GM21447 (cell line): ENCODE results near the gene EEF1AKMT1.
A peak's percentile ranks its signal among the peaks of the same experiment; 100 is the strongest.

ENCODE experiments used
- ATAC-seq: cut with Tn5 transposase; IDR thresholded peaks from one replicate; pipeline ENCODE4 v1.9.1; 2021; ENCODE audit not compliant: unreplicated experiment

The EEF1AKMT1 gene

DNA sequence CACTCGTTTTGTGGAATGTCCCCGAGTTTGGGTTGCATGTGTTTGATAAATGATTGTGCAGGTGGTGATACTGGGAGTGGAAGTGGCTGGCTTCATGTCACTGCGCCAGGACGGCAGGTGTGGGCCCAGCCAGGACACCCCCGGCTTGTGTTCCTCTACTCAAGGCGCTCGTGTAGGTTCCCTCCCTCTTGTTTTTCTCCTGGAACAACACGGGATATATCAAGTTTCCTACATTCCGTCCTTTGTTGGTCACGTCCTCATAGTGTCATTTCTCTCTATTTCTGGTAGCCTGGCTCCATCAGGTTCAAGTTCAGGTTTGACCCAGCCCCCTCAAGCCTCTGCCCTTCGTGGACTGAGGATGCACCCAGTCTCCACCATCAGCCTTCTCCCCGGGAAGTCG lies 54.0 kb downstream of the EEF1AKMT1 start:
- no peak for ATAC-seq

DNA sequence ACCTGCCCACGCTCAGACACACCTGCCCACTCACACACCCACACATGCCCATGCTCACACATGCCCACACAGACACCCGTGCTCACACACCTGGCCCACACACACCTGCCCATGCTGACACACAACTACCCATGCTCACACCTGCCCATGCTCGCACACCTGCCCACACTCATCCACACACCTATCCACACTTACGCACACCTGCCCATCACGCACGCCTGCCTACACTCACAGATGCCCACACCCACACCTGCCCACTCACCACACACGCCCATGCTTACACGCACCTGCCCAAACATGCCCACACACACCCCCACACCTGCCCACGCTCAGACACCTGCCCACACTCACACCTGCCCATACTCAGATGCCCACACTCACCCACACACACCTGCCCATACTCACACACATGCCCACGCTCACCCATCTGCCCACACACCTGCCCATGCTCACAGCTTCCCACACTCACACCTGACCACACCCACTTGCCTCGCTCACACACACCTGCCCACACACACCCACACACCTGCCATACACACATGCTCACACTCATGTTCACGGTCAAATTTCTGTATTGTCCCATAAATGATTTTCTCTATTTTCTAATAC lies 54.7 kb downstream of the EEF1AKMT1 start:
- ATAC-seq = no peak

GRCh38 chr13:20717581-20718542 lies 55.9 kb downstream of the EEF1AKMT1 start:
- ATAC-seq = no peak

GRCh38 chr13:20716951-20717350 lies 56.8 kb downstream of the EEF1AKMT1 start:
- no peak for ATAC-seq

- ATAC-seq = no peak
Observed at GRCh38 chr13:20715330-20715712, 58.4 kb downstream of the EEF1AKMT1 start.

- ATAC-seq = no peak
Observed at GRCh38 chr13:20714563-20715329, 59.0 kb downstream of the EEF1AKMT1 start.

- no peak for ATAC-seq
Observed at GRCh38 chr13:20714161-20714560, 59.6 kb downstream of the EEF1AKMT1 start.

GRCh38 chr13:20713751-20714150 lies 60.0 kb downstream of the EEF1AKMT1 start:
- ATAC-seq = no peak

DNA sequence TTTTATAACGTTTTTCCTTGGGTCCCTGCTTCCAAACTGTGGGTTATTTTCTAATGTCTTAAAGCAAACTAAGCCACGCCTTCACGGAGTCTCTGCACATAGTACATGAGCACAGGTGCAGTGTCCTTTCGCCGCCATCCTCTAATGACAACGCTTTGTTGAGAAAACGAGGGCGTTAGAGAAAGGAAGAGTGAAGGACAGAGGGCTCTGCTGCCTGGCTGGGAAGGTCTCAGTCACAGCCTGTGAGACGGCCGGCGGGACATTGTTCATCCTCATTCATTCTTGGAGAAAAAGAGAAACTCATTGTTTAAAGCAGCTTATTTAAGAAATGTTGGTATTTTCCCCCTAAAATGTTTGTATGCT lies 60.8 kb downstream of the EEF1AKMT1 start:
- ATAC-seq = no peak

DNA sequence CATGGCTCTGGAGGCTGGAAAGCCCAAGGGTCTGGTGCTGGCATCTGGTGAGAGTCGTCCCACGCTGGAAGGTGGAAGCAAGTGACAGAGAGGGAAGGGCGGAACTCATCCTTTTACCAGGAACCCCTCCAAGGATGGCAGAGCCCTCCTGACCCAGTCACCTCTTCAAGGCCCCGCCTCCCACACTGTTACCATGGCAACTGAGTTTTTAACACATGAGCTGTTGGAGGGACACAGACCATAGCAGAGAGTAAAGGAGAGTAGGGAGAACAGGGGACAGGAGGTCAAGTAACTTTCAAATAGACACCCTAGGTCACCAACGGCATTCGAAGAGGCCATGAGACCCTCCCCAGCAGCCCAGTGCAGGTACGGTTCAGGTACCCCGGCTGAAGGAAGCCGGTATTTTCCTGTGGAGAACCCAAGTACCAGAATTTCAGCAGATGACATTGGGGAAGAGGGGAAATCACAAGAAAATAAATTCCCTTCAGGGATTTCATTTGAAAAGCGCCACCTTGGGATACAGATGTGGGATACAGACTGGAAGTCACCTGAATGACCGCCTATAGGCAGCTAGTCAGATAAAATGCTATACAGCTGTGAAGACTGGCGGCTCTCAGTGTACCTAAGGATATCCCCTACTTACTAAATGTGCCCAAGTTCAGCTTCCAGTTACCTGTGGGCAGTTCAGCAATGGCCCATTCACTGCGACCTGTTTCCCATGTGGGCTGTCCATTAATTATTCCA lies 62.3 kb downstream of the EEF1AKMT1 start:
- ATAC-seq = no peak

GRCh38 chr13:20709782-20710181 lies 64.0 kb downstream of the EEF1AKMT1 start:
- no peak for ATAC-seq

DNA sequence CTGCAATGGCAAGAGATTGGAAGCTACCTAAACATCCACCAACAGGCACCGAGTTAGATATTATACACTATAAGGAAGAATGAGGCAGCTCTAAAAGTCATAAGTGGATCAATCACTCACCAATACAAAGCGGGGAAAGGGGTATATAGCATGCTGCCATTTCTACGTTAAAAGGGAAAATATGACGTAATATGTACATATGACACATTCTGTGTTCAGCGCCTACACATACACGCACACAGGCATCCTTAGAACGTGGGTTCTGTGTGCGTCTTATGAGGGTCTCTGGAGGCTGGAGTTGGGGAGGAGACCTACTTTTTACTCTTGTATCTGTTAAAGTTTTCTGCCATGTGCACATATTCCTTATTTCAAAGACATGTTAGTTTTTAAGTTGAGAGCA lies 64.4 kb downstream of the EEF1AKMT1 start:
- no peak for ATAC-seq

- ATAC-seq = no peak
Observed at GRCh38 chr13:20708216-20708615, 65.5 kb downstream of the EEF1AKMT1 start.

GRCh38 chr13:20706661-20707060 lies 67.1 kb downstream of the EEF1AKMT1 start:
- ATAC-seq = no peak

DNA sequence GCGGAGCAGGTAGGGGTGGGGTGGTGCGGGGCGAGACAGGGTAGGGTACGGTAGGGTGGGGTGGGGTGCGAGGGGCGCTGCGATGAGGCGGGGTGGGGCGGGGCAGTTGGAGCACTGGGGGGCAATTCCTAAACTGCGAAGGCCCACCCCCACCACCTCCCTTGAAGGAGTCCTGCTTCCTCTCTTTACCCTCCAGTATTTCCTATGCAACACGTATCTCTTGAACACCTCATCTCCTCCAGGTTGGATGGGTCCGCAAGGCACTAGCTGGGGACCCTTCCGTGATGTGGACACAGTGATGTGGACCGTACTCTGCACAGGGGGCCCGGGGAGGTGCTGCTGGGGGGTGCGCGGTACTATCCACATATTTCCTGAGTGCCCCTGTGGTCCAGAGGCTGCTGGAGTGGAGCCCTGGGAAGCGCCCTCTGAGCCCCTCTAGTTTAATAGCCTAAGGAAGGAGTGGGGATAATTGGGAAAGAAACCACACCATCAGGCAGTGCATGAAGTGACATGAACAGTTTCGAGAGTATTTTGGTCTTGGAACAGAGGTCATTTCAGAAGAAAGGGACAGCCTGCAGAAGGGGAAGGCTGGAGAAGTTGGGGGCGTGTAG lies 69.2 kb downstream of the EEF1AKMT1 start:
- no peak for ATAC-seq

DNA sequence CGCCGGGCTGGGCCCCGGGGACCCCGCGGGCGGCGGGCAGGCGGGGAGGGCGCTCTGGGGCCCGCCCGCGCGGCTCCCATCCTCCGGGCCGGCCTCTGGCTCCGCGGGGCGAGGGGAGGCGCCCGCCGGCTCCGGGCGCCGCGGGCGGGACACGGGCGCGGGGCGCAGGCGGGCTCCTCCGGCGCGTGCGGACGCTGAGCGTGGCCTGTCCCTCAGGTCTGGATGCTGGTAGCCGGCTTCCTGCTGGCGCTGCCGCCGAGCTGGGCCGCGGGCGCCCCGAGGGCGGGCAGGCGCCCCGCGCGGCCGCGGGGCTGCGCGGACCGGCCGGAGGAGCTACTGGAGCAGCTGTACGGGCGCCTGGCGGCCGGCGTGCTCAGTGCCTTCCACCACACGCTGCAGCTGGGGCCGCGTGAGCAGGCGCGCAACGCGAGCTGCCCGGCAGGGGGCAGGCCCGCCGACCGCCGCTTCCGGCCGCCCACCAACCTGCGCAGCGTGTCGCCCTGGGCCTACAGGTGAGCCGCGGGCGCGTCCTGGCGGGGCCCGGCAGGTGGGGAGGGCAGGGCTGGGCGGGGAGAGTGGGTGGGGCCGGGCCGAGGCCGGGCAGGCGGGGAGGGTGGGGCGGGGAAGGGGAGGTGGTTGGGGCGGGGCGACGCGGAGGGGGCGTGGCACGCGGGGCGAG lies 69.8 kb downstream of the EEF1AKMT1 start:
- peak; percentile 80 for ATAC-seq

DNA sequence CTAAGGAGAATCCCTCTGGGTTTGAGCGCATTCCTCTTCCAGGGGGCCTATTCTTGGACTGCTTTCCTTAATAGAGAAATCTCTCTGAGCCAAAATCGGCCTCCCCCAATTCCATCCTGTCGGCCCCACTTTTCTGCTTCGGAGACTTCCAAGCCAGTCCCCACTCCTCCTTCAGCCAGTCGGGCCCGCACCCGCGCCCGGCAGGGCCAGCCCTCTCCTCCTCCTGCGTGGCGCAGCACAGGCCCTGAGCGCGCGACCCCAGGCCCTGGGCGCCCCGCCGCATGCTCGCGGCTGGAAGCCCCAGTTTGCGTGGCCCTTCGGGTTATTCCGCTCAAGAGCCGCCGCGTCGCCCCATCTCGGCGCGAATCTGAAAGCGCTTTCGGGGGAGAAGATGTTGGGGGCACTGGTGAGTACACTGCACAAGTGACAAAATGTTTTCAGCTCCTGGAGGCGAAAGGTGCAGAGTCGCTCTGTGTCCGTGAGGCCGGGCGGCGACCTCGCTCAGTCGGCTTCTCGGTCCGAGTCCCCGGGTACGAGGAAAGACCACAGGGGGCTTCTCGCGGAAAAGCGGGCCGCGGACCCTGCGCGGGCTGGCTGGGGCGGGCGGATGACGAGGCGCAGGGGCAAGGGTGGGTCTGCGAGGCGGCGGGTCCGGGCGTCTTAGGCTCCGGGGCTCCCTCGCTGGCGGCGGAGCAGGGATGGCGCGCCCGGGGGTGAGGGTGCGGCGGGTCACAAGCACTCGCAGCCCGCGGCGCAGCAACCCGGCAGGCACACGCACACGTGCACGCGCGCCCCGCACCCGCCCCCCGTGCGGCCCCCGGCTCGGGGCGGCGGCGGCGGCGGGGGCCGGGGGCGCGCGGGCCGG lies 70.6 kb downstream of the EEF1AKMT1 start, which contains the start of gene IL17D:
IL17D (plus strand) TSS at position 785 of the 865 bp plus-strand sequence. CDS start 303 bp downstream, outside the sequence.
- ATAC-seq = peak; percentile 31

DNA sequence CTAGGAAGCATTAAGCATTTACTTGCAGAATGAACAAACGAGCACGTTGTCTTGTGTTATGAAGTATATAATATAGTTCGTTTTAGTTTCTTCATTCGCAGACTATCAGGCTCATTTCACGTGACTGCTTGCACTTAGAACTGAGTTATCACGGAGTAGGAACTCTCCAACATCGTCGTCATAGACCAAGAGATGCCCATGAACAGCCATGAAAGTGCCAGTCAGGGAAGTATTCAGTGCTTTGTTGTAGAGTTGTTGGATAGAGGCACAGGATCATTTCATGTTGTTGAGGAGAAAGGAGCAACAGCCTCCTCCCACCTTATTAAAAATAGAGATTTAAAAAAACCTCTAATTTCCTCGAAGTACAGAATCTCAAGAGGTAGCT lies 71.2 kb downstream of the EEF1AKMT1 start:
- no peak for ATAC-seq

DNA sequence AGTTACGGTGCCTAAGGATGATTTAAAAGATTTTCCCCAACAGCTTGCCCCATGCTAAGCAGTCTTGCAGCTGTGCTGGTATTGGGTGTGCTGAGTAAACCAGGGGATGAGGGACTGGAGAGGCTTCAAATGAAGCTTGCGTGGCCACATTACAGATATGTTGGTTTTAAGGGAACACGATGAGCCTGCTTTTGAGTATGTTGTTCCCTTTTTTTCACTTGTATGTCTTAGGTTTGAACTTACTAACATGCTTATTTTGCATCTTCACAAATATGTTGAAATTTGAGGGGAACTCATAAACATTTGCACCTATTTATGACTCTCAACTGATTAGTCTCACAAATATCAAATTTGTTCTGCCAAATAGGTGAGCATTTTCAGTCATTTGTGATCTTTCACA lies 72.3 kb downstream of the EEF1AKMT1 start:
- no peak for ATAC-seq
